Liver (tissue), 9 donors: ENCODE results near the gene MARCHF9. TPM values are rescaled to one million over a fixed set of nuclear protein-coding genes. Genes with fewer than 3 reads are reported as not detected.

Experiments used
- DNase-seq: peaks from one replicate; pipeline ENCODE4 v3.0.0-alpha.2; 2017; ENCODE audit warnings: low spot score
- H3K27ac ChIP-seq, 2 donors: one replicate each; pipeline ENCODE4 v1.7.0; 2013; ENCODE audit warnings: inconsistent platforms in 2 of 2, low read length in 2 of 2, control low read depth in 1 of 2, low read depth in 1 of 2, mild to moderate bottlenecking in 1 of 2
- H3K27me3 ChIP-seq, 4 donors: one replicate each; pipeline versions ENCODE4 v1.6.1 to v1.7.0; 2013; ENCODE audit warnings: low read length in 3 of 4, inconsistent platforms in 1 of 4, mild to moderate bottlenecking in 1 of 4, moderate library complexity in 1 of 4; ENCODE audit not compliant: control insufficient read depth in 4 of 4, insufficient read depth in 4 of 4
- H3K36me3 ChIP-seq, 4 donors: one replicate each; pipeline versions ENCODE4 v1.6.1 to v1.7.0; 2013; ENCODE audit warnings: low read length in 3 of 4, mild to moderate bottlenecking in 3 of 4, low read depth in 1 of 4, moderate library complexity in 1 of 4; ENCODE audit not compliant: control insufficient read depth in 4 of 4, insufficient read depth in 3 of 4
- H3K4me1 ChIP-seq, 4 donors: one replicate each; pipeline versions ENCODE4 v1.6.1 to v1.7.0; 2013; ENCODE audit warnings: low read length in 3 of 4, mild to moderate bottlenecking in 3 of 4, moderate library complexity in 1 of 4; ENCODE audit not compliant: control insufficient read depth in 4 of 4, insufficient read depth in 4 of 4
- H3K4me3 ChIP-seq, 3 donors: one replicate each; pipeline versions ENCODE4 v1.6.1 to v1.7.0; 2013; ENCODE audit warnings: low read length in 3 of 3, control low read depth in 1 of 3, low read depth in 1 of 3, mild to moderate bottlenecking in 1 of 3
- H3K9ac ChIP-seq, 2 donors: one replicate each; pipeline ENCODE4 v1.7.0; 2013; ENCODE audit warnings: low read length in 2 of 2, mild to moderate bottlenecking in 2 of 2, moderate library complexity in 2 of 2, control low read depth in 1 of 2, low read depth in 1 of 2
- H3K9me3 ChIP-seq, 4 donors: one replicate each; pipeline versions ENCODE4 v1.6.1 to v1.7.0; 2013; ENCODE audit warnings: low read length in 3 of 4; ENCODE audit not compliant: control insufficient read depth in 4 of 4
- ATF3 ChIP-seq: IDR thresholded peaks from 2 replicates; pipeline ENCODE4 v1.6.1; 2016; ENCODE audit warnings: antibody characterized with exemption
- CTCF ChIP-seq: fragments of 150-350 bp; IDR thresholded peaks from 2 replicates; pipeline ENCODE4 v1.5.1; 2017; ENCODE audit warnings: improper control_type of control experiment, low read depth, low read length; ENCODE audit not compliant: missing input control
- EGR1 ChIP-seq, 2 donors: IDR thresholded peaks; 2 replicates each; pipeline ENCODE4 v1.6.1; 2016 to 2018; ENCODE audit warnings: antibody characterized with exemption in 2 of 2, low read depth in 2 of 2
- FOXA1 ChIP-seq: IDR thresholded peaks from 2 replicates; pipeline ENCODE4 v1.6.1; 2016; ENCODE audit warnings: antibody characterized with exemption
- FOXA2 ChIP-seq: IDR thresholded peaks from 2 replicates; pipeline ENCODE4 v1.6.1; 2016; ENCODE audit warnings: antibody characterized with exemption
- GABPA ChIP-seq, 2 donors: IDR thresholded peaks in 1 of 2; conservative IDR thresholded peaks in 1 of 2; 2 replicates each; pipeline ENCODE4 v1.6.1; 2016; ENCODE audit warnings: antibody characterized with exemption in 2 of 2, mild to moderate bottlenecking in 1 of 2, moderate library complexity in 1 of 2
- HNF4A ChIP-seq, 2 donors: conservative IDR thresholded peaks; 2 replicates each; pipeline ENCODE4 v1.6.1; 2016; ENCODE audit warnings: antibody characterized with exemption in 2 of 2, mild to moderate bottlenecking in 2 of 2
- HNF4G ChIP-seq: IDR thresholded peaks from 2 replicates; pipeline ENCODE4 v1.6.1; 2016; ENCODE audit warnings: antibody characterized with exemption
- JUND ChIP-seq, 2 donors: IDR thresholded peaks; 2 replicates each; pipeline ENCODE4 v1.6.1; 2016; ENCODE audit warnings: antibody characterized with exemption in 2 of 2
- MAX ChIP-seq: IDR thresholded peaks from 2 replicates; pipeline ENCODE4 v1.6.1; 2016; ENCODE audit warnings: antibody characterized with exemption
- NR2F2 ChIP-seq: IDR thresholded peaks from 2 replicates; pipeline ENCODE4 v1.6.1; 2016; ENCODE audit warnings: antibody characterized with exemption
- RAD21 ChIP-seq, 2 donors: IDR thresholded peaks; 2 replicates each; pipeline ENCODE4 v1.6.1; 2016; ENCODE audit warnings: antibody characterized with exemption in 2 of 2, mild to moderate bottlenecking in 2 of 2
- REST ChIP-seq: IDR thresholded peaks from 2 replicates; pipeline ENCODE4 v1.6.1; 2016; ENCODE audit warnings: antibody characterized with exemption, mild to moderate bottlenecking
- RXRA ChIP-seq, 2 donors: IDR thresholded peaks; 2 replicates each; pipeline ENCODE4 v1.6.1; 2017 to 2018; ENCODE audit warnings: antibody characterized with exemption in 2 of 2, mild to moderate bottlenecking in 1 of 2
- SP1 ChIP-seq: IDR thresholded peaks from 2 replicates; pipeline ENCODE4 v1.6.1; 2018; ENCODE audit warnings: antibody characterized with exemption, mild to moderate bottlenecking
- TAF1 ChIP-seq: conservative IDR thresholded peaks from 2 replicates; pipeline ENCODE4 v1.6.1; 2016; ENCODE audit warnings: antibody characterized with exemption, mild to moderate bottlenecking
- YY1 ChIP-seq: IDR thresholded peaks from 2 replicates; pipeline ENCODE4 v1.6.1; 2016; ENCODE audit warnings: antibody characterized with exemption, mild to moderate bottlenecking
- ZBTB33 ChIP-seq: IDR thresholded peaks from 2 replicates; pipeline ENCODE4 v1.6.1; 2016; ENCODE audit warnings: antibody characterized with exemption
- WGBS: extraction: QIAGEN DNeasy Blood & Tissue Kit; methylation state at CpG from one replicate; pipeline ENCODE4 v1.1.7; 2013; 5-methylcytosine and 5-hydroxymethylcytosine counted together
- polyA plus RNA-seq, 2 donors: library from polyadenylated mRNA; stranded (reverse) in 1 of 2; unstranded in 1 of 2; fragments of 200-250 nt in 1 of 2; fragments of >200 nt in 1 of 2; fragmentation: Nextera tagmentation in 1 of 2; extraction: Ambion mirVana in 1 of 2; gene quantifications; one replicate each; pipeline versions ENCODE4 v1.2.1 to v1.2.3, GENCODE V29; 2013 to 2015
- total RNA-seq, 2 donors: library from RNA; depleted of rRNA; stranded (reverse); fragments of >200 nt; gene quantifications; one replicate each; pipeline ENCODE4 v1.2.3, GENCODE V29; 2014
- donor health status: healthy.
- donor health status: healthy.
- donor health status: healthy.
- donor health status: healthy.
- donor health status: healthy.

MARCHF9 gene
- total and polyA plus RNA-seq, 4 donors: 1.1 to 3.0 (median 2.2) TPM

- TF ChIP-seq HNF4G (no peak), YY1 (no peak)
Measured at GRCh38 chr12:57757771-57758170, 2.9 kb downstream of the MARCHF9 start (continued).

GRCh38 chr12:57758552-57759359 is 3.9 kb downstream of the MARCHF9 start:
- TF ChIP-seq ZBTB33: no peak
- TF ChIP-seq JUND (IDR thresholded peaks at IDR 0.05): no peak
- TF ChIP-seq HNF4G: no peak
- no peak for TF ChIP-seq FOXA2
- TF ChIP-seq MAX: no peak
- TF ChIP-seq CTCF: no peak
- TF ChIP-seq RAD21 (IDR thresholded peaks at IDR 0.05): no peak
- no peak for TF ChIP-seq EGR1 (IDR thresholded peaks at IDR 0.05; ENCODE audit: low read depth in 2 of 2)
- TF ChIP-seq SP1: no peak
- no peak for TF ChIP-seq YY1
- TF ChIP-seq ATF3: no peak
- TF ChIP-seq HNF4A (conservative IDR thresholded peaks at IDR 0.05): no peak
- TF ChIP-seq FOXA1: no peak
- no peak for TF ChIP-seq REST
- no peak for TF ChIP-seq GABPA (IDR thresholded peaks at IDR 0.05 in 1 of 2, conservative IDR thresholded peaks at IDR 0.05 in 1 of 2)
- no peak for TF ChIP-seq TAF1
- no peak for TF ChIP-seq RXRA (IDR thresholded peaks at IDR 0.05)
- TF ChIP-seq NR2F2: no peak
- H3K36me3 ChIP-seq: peaks cover 0 to 7% (median 0%) of the 10 kb centered on the region in 4 donors
- no peak overlapping the region for H3K9ac ChIP-seq
- peaks cover 0 to 2% (median 0%) of the 10 kb centered on the region in 4 donors for H3K27me3 ChIP-seq
- DNase-seq: no peak
- H3K9me3 ChIP-seq: no peaks in the 10 kb centered on the region
- 95% methylated on average over 25 of the region's 25 CpGs for WGBS
- no peak overlapping the region for H3K27ac ChIP-seq
- no peak overlapping the region for H3K4me3 ChIP-seq
- H3K4me1 ChIP-seq: peaks cover 0 to 18% (median 10%) of the 10 kb centered on the region in 4 donors
